Endothelial cell of hepatic sinusoid (primary cell): ENCODE data around the gene TBX18.

Experiments
- in situ Hi-C: cut with HindIII; loops from 2 replicates; pipeline ENCODE4 v1.10.0; 2017; ENCODE audit warnings: low sequenced_read_pairs

Gene TBX18

DNA sequence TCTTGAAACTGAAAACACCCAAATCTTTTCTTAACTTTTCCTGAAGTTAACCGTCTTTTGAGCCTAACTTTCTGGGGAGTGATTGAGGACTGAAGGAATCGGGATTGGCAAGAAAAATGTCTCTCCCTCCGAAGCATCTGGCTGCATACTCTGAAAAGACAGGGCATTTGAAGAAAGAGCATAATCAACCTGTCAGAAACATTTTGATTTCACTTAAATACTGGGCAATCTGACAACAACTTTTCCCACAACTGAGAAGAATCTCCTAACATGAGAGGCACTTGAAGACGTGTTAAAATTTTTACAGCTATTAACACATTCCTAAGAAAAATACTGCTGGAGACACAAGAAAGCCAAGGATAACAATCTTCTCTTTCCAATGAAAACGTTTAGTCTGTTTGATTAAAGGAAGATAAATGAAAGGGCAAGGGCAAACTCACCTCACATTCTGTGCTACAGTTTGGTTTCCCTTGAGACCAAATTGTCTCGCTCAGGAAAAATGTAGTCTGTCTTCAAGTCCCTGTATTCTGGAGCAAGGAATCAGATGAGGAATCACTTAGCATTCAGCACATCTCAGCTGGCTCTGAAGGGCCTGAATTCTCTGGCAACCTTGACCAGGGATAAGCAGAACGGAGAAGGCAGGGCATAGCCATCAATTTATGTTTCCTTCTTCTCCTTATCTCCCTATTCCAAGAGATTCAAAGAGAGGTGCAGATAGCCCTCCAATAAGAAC lies 76.1 kb downstream of the TBX18 start:
- in situ Hi-C loops = loop anchor here (25.0 kb wide), 1 partner anchor 624 kb away; no protein-coding TSS in a partner anchor

DNA sequence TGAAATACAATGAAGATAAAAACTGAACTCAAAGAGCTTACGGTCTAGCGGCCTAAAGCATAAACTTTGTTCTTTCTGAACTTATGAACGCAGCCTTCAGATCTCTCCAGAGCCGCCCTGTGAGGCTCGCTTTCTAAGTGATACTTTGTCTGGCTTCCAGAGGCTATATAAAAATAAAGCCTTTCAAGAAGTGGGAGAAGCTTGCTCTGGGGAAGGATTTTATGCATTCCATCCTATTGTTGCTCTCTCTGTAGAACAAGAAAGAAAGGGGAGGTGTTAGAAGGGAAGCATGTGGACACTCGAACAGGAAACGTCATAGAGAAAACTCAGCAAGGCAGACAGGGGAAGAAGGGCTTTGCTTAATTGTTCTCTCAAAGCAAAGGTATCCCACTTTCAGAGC lies 77.0 kb downstream of the TBX18 start:
- in situ Hi-C loops = loop anchor here (25.0 kb wide), 1 partner anchor 625 kb away; no protein-coding TSS in a partner anchor

DNA sequence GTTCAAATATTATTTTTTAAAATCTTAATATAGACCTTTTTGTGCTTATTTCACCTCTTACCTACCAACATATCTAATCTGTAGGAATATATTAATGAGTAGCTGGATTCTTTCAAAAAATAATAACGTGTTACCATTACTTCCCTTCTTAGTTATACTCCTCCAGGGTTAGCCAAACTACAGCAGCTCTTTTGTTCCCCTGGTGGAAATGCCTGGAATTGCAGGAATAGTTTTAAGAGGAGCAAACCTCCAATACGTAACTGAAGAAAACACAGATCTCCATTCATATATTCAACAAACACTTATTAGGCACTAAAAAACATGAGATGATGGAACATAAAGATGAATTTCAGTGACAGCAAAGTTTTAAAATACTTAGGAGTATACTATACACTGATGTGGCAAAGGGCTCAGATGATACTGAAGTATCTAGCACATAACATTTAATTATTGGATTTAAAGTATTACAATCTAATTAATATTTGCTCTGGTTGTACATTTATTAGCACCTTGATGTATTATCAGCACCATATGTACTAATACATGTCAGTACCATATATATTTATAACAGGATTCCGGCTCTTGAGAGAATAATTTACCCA lies 78.3 kb downstream of the TBX18 start:
- in situ Hi-C loops = loop anchor here (25.0 kb wide), 1 partner anchor 626 kb away; no protein-coding TSS in a partner anchor

DNA sequence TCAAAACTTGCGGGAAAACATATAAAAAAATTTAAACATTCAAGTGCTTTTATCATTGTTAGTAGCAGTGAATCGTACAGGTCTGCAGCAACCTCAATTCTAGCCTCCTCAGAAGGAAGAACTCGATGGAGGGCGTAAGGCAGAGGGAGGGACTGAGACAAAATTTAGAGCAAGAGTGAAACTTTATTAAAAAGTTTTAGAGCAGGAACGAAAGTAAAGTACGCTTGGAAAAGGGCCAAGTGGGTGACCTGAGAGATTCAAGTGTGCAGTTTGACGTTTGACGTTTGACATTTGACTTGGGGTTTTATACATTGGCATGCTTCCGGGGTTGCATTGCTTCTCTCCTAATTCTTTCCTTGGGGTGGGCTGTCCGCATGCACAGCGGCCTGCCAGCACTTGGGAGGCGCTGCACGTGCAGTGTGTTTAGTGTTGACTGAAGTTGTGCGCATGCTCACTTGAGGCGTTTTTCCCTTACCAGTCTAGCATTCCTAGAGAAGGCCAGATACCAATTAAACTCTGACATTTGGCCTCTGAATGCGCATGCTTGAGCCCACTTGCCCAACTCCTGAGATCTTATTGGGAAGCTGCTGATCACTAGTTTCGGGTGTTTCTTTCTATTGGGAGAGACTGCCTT lies 82.6 kb downstream of the TBX18 start:
- in situ Hi-C loops = loop anchor here (25.0 kb wide), 1 partner anchor 630 kb away; no protein-coding TSS in a partner anchor

DNA sequence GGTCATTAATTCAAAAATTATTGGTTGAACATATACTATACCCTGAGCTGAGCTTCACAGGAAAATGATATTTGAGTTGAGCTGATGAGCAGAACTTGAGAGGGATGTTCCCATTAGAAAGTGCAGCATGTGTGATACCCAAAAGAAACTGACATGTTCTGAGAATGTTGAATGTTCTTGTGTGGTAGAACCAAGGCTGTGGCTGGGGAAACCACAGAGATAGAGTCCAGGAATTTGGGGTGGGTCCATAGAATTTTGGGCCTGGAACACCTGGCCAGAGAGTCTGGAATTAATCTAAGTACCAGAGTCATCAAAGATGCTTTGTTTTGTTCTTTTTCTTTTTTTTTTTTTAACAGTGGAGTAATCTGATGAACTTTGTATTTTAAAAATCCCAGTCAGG lies 88.7 kb downstream of the TBX18 start:
- in situ Hi-C loops = loop anchor here (25.0 kb wide), 1 partner anchor 637 kb away; no protein-coding TSS in a partner anchor

DNA sequence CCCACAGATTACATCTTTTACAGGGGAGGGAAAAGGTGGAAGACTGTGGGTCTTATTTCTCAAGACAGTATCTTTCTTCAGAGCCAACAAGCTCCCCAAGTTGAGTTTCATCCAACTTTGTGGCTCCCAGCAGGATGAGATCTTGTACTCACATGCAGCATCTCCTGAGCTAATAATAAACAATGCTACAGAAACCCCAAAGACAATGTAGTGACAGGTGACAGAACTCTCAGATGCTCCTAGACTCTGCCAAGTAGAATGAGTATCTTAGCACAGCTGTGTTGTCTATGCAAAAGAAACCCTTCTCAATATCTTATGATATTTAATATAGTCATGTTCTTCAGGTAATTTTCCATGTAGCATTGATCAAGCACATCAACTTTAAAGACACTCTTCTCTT lies 90.0 kb downstream of the TBX18 start:
- in situ Hi-C loops = no loop called here

DNA sequence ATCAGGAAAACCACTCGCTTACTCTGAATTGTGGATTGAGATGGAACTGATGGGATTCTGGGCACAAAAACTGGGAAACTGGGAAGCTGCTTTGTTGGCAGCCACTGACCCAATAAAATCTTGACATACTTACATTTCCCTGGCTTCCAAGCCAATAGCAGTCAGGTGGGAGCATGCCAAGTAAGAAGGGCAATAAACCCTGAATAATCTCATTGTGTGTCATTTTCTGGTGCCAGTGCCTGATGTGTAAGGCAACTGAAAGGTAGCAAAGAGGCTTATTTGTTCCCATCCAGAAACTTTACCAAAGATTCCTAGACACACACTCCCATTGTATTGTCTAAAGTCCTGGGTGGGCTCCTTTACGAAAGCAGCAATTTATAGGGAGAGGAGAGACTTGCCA lies 93.2 kb downstream of the TBX18 start:
- in situ Hi-C loops = no loop called here

DNA sequence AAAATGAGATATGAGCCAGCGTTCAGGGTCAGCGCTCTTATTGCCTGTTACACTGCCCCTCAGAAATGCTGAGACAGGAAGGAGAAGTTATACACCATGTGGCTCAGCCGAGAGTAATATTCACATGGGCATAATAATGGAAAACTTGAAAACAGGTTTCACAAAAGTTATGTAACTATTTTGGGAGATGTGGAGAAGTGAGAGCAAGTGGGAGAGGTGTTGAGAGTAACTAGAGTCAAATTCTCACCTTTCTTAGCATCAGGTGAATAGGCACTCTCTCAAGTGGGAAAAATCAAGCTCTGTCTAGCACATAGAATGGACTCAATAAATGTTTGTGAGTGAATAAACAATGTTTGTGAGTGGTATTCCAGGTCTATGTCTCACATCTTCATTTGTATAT lies 94.5 kb downstream of the TBX18 start:
- in situ Hi-C loops = no loop called here

DNA sequence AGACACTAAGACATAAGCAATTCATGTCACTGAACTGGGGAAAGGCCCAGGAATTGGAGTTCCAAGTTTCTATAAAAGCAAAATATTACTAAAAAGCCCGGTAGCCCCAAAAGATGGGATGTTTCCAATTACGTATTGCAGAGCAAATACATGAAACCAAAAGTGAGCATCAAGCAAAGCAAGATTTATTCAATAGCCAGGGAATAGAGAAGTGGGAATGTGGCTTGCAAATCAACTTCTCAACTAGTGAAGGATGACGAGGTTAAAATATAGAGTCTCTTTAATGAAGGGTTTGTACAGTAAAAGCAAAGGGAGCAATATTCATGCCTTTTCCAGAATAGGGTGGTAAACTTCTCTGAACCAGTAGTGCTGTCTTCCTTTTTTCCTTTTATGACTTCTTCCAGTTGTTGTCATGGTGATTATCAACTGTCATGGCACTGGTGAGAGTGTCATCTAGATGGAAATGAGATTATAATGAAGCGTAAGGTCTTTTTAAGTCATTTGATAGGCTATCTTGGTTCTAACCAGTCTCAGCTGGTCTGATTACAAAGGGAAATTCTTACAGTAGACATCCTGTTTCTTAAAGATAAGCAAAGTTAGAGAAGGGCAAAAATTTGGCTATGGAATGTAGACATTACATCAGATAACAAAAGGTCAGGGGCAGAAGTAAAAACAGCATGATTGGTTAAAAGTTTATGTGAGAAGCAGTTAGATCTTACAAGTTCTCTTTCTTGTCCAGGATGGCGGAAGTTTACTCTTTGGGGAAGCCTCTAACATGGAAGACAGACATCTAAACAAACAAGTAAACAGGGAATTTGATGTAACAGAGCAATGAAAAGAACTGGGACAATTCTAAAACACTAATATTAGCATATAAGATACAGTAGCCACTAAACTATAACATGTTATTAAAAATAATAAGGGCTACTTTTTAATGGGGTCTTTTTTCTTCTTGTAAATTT lies 96.9 kb downstream of the TBX18 start:
- in situ Hi-C loops = no loop called here

DNA sequence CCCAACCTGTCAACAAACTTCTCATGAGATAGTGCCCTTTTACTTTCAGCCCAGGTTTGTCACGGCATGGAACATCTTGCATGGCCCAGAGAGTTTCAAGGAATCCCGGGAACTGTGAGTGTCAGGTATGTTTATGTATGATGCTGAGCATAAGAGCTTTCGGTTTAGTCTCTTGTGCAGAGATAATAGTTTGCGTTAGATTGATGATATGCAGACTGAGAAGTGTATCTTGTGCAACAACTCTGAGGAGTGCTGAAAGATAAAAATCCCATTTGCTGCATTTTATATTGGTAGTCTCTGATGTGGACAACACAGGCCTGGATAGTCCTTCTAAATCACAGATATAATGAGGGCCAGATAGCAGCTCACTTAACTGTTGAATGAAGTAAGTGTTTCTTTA lies 99.0 kb downstream of the TBX18 start:
- in situ Hi-C loops = no loop called here

DNA sequence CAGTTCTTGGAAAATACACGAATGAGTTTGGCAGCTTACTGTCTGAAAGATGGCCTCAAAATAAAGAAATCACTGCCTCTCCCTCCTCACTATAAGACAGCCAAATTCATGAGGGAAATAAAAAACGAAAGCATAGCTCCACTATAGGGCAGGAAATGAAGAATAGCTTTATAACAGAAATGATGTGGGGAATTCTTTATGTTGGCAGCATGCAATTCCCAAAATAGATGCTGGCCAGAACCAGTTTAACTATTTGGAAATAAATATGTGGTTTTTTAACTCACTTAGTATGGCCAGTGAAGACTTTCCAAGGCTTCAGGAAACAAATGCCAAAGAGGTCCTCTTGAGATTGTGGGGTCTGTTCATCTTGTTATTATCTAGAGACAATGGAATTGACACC lies 100.5 kb downstream of the TBX18 start:
- in situ Hi-C loops = no loop called here

DNA sequence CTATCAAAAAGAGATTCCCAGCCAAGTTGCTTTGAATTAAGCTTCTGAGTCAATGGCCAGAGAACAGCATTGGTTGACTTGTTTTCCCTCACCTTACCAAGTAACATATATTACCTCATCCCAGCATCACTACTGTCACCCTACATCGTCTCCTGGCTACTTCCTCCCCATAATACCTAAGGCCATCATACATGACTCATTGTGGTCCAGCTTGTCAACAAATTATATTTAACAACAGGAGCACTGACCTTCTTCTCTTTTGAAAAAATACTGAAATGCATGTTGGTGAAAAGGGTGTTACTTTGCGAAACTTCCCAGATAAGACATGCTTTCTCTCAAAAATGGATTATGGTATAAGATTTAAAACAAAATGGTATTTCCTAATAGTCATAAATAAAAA lies 106.9 kb downstream of the TBX18 start:
- in situ Hi-C loops = no loop called here

DNA sequence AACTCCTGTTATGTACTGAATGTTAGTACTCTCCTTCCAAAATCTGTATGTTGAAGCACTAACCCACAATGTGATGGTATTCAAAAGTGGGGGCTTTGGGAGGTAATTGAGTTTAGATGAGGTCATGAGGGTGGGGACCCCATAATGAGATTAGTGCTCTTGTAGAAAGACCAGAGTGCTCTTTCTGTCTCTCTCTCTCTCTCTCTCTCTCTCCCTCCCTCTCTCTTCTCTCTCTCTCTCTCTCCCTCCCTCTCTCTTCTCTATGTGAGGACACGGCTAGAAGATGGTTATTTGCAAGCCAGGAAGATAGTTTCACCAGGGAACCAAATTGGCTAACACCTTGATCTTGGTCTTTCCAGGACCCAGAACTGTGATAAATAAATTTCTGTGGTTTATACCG lies 107.4 kb downstream of the TBX18 start:
- in situ Hi-C loops = no loop called here

DNA sequence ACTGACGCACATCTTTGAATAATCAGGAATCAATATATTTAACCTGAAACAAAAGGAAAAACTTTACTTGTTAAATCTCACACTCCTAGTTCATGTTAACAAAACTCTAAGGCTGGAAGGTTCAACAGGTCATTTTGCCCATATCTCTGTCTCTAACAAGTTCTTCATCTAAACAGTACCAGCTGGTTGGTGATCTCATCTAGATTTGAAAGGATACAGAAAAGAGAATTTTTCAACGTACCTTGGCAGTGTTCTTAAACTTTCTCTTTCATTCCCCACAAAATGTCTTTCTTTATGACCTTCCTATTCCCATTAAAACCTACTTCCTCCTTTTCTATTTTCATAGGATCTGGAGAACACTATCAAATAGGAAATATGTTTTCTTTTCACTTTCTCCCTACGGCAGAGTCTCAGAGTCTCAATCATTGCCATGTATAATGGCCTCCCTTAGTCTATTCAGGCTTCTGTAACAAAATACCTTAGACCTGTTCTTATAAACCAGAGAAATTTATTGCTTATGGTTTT lies 111.3 kb downstream of the TBX18 start:
- in situ Hi-C loops = no loop called here

DNA sequence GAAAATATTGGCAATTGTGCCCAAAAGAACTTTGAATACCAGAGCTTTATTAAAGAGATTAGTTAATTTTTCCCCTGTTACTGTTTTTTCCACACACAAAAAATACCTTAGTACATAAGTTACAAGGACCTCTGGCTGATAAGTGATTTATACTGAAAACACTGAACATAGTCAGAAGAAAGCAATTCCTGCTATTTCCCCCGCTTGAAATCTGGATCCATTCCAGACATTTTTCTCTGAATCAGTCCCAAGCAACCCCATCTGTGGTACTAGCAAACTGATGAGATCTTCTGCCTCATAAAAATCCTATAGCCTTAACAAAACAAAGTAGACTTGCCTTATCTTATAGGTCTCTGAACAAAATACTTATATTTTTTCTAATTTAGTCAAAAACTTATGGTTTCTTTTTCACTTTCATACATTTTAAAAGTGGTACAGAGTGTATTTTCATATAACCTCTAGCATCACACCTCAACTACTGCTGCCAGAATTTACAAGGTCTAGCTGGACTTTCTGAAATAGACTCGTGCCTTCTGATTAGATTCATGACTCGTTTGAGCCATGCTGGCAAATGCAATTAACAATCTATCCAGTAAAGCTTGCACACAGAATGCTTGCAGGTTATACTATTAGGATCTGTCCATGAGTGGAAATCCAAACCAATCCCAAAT lies 111.9 kb downstream of the TBX18 start:
- in situ Hi-C loops = no loop called here

DNA sequence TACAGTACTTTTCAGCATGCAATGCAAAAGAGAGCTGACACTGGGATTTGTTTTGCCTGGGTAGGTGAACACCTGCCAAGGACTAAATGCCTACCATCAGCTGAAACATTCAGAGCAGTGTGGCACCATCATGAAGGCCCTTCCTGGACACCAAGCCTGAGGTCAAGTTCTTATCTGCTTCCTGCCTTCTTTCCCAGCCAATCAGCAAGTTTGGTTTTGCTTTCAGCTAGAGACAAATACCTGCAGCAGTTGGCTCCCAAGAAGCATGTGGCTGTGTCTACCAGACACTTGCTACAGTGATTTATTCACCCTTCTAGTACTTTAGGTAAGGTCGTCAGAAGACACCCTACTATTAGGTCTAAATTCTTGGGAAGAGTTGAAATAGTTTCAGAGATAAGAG lies 112.8 kb downstream of the TBX18 start:
- in situ Hi-C loops = no loop called here

DNA sequence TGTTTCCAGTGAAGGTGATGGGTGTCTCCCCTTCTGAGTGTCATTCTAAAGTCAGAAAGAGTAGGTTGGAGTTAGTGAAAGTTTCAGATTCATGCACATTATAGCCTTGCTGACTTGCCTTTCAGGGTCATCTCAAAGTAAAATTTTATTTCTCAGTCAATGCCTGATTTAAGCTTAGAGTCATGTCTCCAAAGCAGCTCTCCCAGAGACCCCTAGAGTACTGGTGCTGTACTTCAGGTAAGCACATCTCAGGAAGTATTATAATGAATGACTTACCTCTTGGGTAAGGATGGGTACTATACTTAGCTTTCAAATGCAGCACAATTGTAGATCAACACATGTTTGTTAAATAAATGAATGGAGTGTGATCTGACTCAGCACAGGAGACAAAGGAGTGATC lies 116.0 kb downstream of the TBX18 start:
- in situ Hi-C loops = loop anchor here (5.0 to 10.0 kb wide), 4 partner anchors 49 to 79 kb away; no protein-coding TSS in a partner anchor

DNA sequence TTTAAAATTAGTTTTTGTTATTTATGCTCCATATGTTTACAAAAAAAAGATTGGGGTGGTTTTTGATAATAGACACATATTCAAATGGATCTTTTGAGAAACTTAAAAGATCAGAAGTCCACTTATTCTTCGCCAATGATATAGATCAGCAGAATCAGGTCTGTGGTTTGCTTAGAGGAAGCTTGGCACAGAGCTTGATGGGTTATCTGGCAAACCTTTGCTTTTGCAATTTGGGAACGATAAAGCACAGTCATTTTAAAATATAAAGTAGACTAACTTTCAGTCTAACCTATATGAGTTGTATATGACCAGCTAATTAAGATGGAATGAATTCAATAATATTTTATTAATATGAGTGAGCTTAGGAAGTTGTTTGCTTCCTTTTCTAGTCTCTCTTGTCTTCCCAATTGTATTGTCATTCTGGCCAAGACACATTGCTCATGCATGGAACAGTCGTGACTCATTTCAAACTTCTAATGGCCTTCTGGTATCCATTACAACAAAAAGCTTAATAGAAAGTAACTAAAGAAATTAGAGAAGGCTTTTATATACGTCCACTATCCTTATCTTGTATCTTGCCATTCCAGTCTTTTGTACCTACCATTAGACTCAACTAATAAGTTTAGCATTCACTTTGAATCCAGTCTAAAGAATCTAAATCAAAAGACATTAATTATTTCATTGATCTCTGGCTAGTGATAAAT lies 118.7 kb downstream of the TBX18 start:
- in situ Hi-C loops = loop anchor here (5.0 to 10.0 kb wide), 4 partner anchors 51 to 82 kb away; no protein-coding TSS in a partner anchor

DNA sequence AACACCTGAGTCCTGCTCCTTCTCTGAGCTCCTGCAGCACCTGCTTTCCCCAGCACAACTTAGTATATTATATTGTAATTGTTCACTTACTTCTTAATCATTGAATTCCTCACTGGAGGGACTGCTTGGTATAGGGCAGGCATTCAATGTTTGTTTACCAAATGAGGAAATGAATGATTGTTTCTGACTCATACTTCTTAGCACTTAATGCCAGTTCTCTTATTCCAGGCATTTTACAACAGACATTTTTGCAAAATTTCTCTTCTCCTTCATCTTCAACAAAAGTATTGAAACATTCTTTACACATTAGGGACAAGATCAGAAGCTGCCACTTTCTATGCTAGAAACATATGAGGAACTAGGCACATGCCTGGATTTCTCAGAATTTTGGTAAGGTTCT lies 119.4 kb downstream of the TBX18 start:
- in situ Hi-C loops = loop anchor here (5.0 to 10.0 kb wide), 4 partner anchors 50 to 82 kb away; no protein-coding TSS in a partner anchor
